Measurements from ENCODE around the gene GTF2I. TPM values are rescaled to one million over a fixed set of nuclear protein-coding genes. Genes with fewer than 3 reads are reported as not detected.

GTF2I gene
- total RNA-seq, 4 donors from 2014 or later: 240 to 385 (median 353) TPM

DNA sequence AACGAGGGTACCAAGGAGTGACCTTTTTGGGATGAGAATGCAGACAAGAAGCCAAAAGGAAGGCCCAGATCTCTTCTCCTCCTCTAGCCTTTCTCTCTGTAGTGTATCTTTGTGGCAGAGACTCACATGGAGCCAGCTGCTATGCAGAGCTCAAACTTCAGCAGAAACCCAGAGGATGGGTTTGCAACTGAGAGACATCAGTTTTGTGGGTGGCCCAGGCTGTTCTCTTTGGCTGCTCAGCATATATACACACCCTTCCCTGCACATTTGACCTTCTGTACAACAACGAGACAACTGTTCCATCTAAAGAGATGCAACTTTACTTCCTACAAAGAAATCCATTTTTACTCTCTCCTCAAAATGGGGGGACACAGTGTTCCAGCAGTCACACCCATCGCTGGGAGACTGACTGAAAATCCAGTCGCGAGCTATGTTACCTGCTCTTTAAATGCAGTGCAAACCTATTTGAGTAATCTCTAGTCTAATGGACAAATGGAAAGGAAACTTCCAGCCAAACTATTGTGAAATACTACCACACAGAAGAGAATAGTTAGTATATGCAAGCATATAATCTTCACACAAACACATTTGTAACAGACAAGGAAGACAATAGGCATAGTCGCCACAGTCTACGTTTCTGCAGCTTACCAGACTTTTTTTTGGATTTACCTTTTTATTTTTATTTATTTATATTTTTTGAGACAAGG, 51.2 kb downstream of the GTF2I start:
- Histone ChIP-seq H3K9me3 (no peaks in the 10 kb centered on the region), H3K4me1 (no peaks in the 10 kb centered on the region), H3K36me3 (peaks cover 54 to 87% of the 10 kb centered on the region in 2 donors), H3K4me3 (replicated peaks in 1 of 3) (no peak overlapping the region), H3K27me3 (no peaks in the 10 kb centered on the region), H3K27ac (no peak overlapping the region)
- TF ChIP-seq, protein P1, sequence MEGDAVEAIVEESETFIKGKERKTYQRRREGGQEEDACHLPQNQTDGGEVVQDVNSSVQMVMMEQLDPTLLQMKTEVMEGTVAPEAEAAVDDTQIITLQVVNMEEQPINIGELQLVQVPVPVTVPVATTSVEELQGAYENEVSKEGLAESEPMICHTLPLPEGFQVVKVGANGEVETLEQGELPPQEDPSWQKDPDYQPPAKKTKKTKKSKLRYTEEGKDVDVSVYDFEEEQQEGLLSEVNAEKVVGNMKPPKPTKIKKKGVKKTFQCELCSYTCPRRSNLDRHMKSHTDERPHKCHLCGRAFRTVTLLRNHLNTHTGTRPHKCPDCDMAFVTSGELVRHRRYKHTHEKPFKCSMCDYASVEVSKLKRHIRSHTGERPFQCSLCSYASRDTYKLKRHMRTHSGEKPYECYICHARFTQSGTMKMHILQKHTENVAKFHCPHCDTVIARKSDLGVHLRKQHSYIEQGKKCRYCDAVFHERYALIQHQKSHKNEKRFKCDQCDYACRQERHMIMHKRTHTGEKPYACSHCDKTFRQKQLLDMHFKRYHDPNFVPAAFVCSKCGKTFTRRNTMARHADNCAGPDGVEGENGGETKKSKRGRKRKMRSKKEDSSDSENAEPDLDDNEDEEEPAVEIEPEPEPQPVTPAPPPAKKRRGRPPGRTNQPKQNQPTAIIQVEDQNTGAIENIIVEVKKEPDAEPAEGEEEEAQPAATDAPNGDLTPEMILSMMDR (IDR thresholded peaks at IDR 0.05): no peak
- no peak for TF ChIP-seq POLR2A (IDR thresholded peaks at IDR 0.05)
- DNase-seq: no peak
- 91% methylated on average over 7 of the region's 7 CpGs for WGBS, 2 donors
- intact Hi-C loops (cut with DNase I): no loop called here

DNA sequence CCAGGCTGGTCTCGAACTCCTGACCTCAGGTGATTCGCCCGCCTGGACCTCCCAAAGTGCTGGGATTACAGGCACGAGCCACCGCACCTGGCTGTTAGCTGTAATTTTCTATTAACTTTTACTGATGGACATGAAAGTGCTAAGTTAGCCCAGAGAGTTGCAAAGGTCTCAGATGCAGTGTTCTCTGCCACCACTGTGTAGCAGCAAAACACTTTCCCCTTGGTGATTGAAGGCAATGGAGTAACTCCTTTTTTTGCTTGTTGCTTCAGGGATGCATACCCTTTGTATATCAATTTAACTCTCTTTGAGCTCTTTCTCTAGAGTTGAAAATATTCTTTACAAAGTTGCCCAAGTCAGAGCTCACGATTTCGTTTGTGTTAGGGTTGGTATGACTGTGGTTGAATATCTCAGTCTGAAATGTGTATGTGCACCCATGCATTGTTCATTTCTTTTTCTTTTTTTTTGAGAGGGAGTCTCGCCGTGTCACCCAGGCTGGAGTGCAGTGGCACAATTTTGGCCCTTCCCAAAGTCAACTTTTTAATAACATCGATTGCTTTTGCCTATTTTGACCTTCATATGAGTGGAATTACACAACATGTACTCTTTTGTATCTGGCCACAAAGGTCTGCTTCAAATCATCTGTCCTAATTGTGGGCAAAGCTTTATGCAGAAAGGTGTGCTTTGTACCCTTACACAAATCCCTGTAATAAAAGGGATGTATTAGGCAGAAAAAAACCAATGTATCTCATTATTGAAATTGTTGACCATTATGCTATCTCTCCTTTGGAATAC, 52.6 kb downstream of the GTF2I start:
- Histone ChIP-seq H3K27ac (no peak overlapping the region), H3K36me3 (peaks cover 52 to 84% of the 10 kb centered on the region in 2 donors), H3K9me3 (no peaks in the 10 kb centered on the region), H3K27me3 (no peaks in the 10 kb centered on the region), H3K4me1 (no peaks in the 10 kb centered on the region), H3K4me3 (replicated peaks in 1 of 3) (no peak overlapping the region)
- 96% methylated on average over 10 of the region's 10 CpGs for WGBS, 2 donors
- intact Hi-C loops (cut with DNase I): no loop called here
- no peak for DNase-seq
- TF ChIP-seq, protein P1 (IDR thresholded peaks at IDR 0.05): no peak
- TF ChIP-seq POLR2A (IDR thresholded peaks at IDR 0.05): no peak

DNA sequence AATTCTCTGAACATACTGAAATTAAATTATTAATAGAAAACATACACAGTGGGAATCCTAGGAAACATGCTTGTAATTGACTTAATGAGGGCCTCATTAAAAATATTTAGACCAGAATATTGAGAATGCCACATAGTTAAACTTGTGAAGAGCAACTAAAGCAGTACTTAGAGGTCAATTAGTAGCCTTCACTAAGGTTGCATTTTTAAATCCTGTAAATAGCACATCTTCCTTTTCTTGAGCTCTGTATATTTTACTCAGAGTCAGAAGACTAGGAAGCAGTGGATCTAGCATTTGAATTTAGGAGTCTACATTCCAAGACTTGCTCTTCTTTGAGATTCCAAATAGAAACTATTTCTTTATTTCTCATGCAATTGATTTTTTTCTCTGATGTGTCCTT, 56.0 kb downstream of the GTF2I start:
- no peak for DNase-seq
- Histone ChIP-seq H3K4me1 (no peaks in the 10 kb centered on the region), H3K36me3 (peaks cover 37 to 66% of the 10 kb centered on the region in 2 donors), H3K27me3 (no peaks in the 10 kb centered on the region), H3K27ac (no peak overlapping the region), H3K4me3 (replicated peaks in 1 of 3) (no peak overlapping the region), H3K9me3 (no peaks in the 10 kb centered on the region)
- intact Hi-C loops (cut with DNase I): no loop called here
- TF ChIP-seq, protein P1 (IDR thresholded peaks at IDR 0.05): no peak
- no peak for TF ChIP-seq POLR2A (IDR thresholded peaks at IDR 0.05)

DNA sequence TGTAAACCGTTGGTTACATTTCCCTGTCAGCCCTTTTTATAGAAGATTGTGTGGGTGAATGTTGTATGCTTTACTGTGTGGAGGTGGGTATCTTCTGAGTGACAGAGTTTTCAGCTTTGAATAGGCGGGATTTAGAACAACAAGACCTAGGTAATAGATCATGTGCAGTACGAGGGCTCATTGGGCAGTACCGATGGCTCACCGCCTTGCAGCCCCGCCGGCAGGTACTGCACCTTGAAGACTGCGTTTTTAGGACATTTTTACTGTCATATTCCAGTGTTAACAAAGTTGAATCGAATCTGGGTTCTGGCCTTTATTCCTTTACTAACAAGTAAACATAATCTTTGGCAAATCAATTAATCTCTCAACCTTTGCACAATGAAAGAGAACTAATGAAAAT, 60.4 kb downstream of the GTF2I start:
- Histone ChIP-seq H3K4me3 (replicated peaks in 1 of 3) (no peak overlapping the region), H3K4me1 (no peaks in the 10 kb centered on the region), H3K27me3 (no peaks in the 10 kb centered on the region), H3K27ac (no peak overlapping the region), H3K36me3 (peaks cover 20 to 56% of the 10 kb centered on the region in 2 donors), H3K9me3 (no peaks in the 10 kb centered on the region)
- TF ChIP-seq, protein P1 (IDR thresholded peaks at IDR 0.05): no peak
- no peak for TF ChIP-seq POLR2A (IDR thresholded peaks at IDR 0.05)
- no peak for DNase-seq
- 91 to 95% methylated on average over 9 of the region's 9 CpGs for WGBS, 2 donors
- intact Hi-C loops (cut with DNase I): no loop called here

DNA sequence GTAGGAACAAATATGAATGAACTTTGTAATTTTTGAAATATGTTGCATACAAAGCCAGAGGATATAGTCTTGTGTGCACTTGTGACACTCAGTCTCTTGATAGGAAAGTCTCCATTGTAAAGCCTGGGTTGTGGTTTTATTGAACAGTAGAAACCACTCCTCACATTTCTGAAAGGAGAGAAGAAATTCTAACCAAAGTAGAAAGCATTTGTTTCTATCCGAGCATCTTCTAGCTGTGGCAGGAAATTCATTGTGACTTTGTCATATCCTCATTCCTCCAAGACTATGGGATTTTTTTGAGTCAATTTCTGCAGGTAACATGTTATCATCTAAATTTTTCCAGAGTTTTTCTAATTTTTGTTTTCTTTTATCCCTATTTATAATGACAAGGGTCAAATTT, 60.8 kb downstream of the GTF2I start:
- no peak for DNase-seq
- H3K4me1 ChIP-seq: no peaks in the 10 kb centered on the region
- no peak overlapping the region for H3K27ac ChIP-seq
- H3K36me3 ChIP-seq: peaks cover 16 to 53% of the 10 kb centered on the region in 2 donors
- intact Hi-C loops (cut with DNase I): no loop called here
- H3K27me3 ChIP-seq: no peaks in the 10 kb centered on the region
- no peak overlapping the region for H3K4me3 ChIP-seq (replicated peaks in 1 of 3)
- TF ChIP-seq, protein P1 (IDR thresholded peaks at IDR 0.05): no peak
- no peak for TF ChIP-seq POLR2A (IDR thresholded peaks at IDR 0.05)
- H3K9me3 ChIP-seq: no peaks in the 10 kb centered on the region
- WGBS, 2 donors: 88 to 90% methylated on average over 1 of the region's 1 CpG
